GM12878 (cell line): ENCODE data around the gene DDX31. TPM values are rescaled to one million over a fixed set of nuclear protein-coding genes. Genes with fewer than 3 reads are reported as not detected.

ENCODE experiments used
- ATAC-seq: fragments of 200-7000 bp; cut with Tn5 transposase; 3 replicates; pipeline ENCODE4 v1.9.1; 2020; ENCODE audit warnings: mild to moderate bottlenecking, moderate library complexity
- Bru-seq: library from RNA; stranded (reverse); fragments of 400-500 nt; gene quantifications from one replicate; lab custom pipeline; 2021; lab: Mats Ljungman, UMichigan
- BruChase-seq, 2 experiments: library from RNA; stranded (reverse); fragments of 400-500 nt; gene quantifications; one replicate each; lab custom pipeline; 2021; lab: Mats Ljungman, UMichigan
- BruUV-seq: library from RNA; stranded (reverse); fragments of 400-500 nt; replicated peaks from 2 replicates; lab custom pipeline; 2021; lab: Mats Ljungman, UMichigan
- CTCF ChIA-PET: fragments of 300-600 bp; sonication (Branson Sonifier 250); formaldehyde crosslinking; extraction: SDS; loops from one replicate; lab custom pipeline; 2021; ENCODE audit warnings: inconsistent platforms; lab: Yijun Ruan, JAX
- POLR2A ChIA-PET: fragments of 350-600 bp; formaldehyde crosslinking; extraction: SDS; loops from one replicate; lab custom pipeline; 2021; ENCODE audit warnings: inconsistent platforms; lab: Charles Lee
- RAD21 ChIA-PET: fragments of 300-600 bp; sonication (Branson Sonifier 250); formaldehyde crosslinking; loops from one replicate; lab custom pipeline; 2023; ENCODE audit warnings: antibody characterized with exemption; ENCODE audit not compliant: unreplicated experiment; lab: Charles Lee
- SMC1A ChIA-PET: fragments of 300-600 bp; sonication (Branson Sonifier 250); formaldehyde crosslinking; loops from one replicate; lab custom pipeline; 2023; ENCODE audit not compliant: unreplicated experiment, uncharacterized antibody; lab: Charles Lee
- DNase-seq: peaks from one replicate; pipeline ENCODE4 v3.0.0-alpha.2; 2011; ENCODE audit warnings: low read depth, low spot score
- FAIRE-seq: peaks from 3 replicates; lab custom pipeline; 2011; peaks lifted over from hg19 to GRCh38; lab: Jason Lieb, UNC
- H2AFZ ChIP-seq: 2 replicates; pipeline ENCODE4 v1.6.0; 2011; ENCODE audit warnings: low read depth, low read length, control low read depth; ENCODE audit not compliant: control insufficient read depth
- H3K27ac ChIP-seq: 2 replicates; pipeline ENCODE4 v1.5.1; 2011; ENCODE audit warnings: control low read depth; ENCODE audit not compliant: control insufficient read depth, insufficient read depth
- H3K27me3 ChIP-seq, 2 experiments: replicated peaks in 1 of 2; 2 replicates each; pipeline versions ENCODE4 v1.6.0 to v1.6.1; 2011; ENCODE audit warnings: low read length in 1 of 2; ENCODE audit not compliant: control insufficient read depth in 2 of 2, insufficient read depth in 2 of 2
- H3K36me3 ChIP-seq, 2 experiments: 2 replicates each; pipeline ENCODE4 v1.5.1; 2011; ENCODE audit warnings: low read length in 1 of 2; ENCODE audit not compliant: control insufficient read depth in 2 of 2, insufficient read depth in 2 of 2
- H3K4me1 ChIP-seq: 2 replicates; pipeline ENCODE4 v1.6.1; 2011; ENCODE audit warnings: mild to moderate bottlenecking, low read length, moderate library complexity, mixed read lengths; ENCODE audit not compliant: control insufficient read depth, insufficient read depth
- H3K4me2 ChIP-seq: 2 replicates; pipeline ENCODE4 v1.6.0; 2011; ENCODE audit warnings: control low read depth; ENCODE audit not compliant: control insufficient read depth, insufficient read depth
- H3K4me3 ChIP-seq: fragments of 200-600 bp; sonication (generic); 2 replicates; pipeline ENCODE4 v1.5.1; 2016
- H3K79me2 ChIP-seq: 2 replicates; pipeline ENCODE4 v1.6.0; 2011; ENCODE audit warnings: low read length; ENCODE audit not compliant: control insufficient read depth, insufficient read depth
- H3K9ac ChIP-seq: 2 replicates; pipeline ENCODE4 v1.8.0; 2011; ENCODE audit warnings: low read length, control low read depth, mixed read lengths; ENCODE audit not compliant: control insufficient read depth, insufficient read depth
- H3K9me3 ChIP-seq: replicated peaks from 3 replicates; pipeline ENCODE4 v1.5.1; 2011; ENCODE audit warnings: mild to moderate bottlenecking, low read length; ENCODE audit not compliant: control insufficient read depth, insufficient read depth
- H4K20me1 ChIP-seq: 2 replicates; pipeline ENCODE4 v1.6.0; 2011; ENCODE audit not compliant: control insufficient read depth, insufficient read depth
- HDGF ChIP-seq: fragments of 450-650 bp; IDR thresholded peaks from 2 replicates; pipeline ENCODE4 v1.6.1; 2016; ENCODE audit warnings: antibody characterized with exemption
- IKZF2 ChIP-seq, 2 experiments: fragments of 450-650 bp; IDR thresholded peaks; 2 replicates each; pipeline ENCODE4 v1.6.1; 2017; ENCODE audit warnings: mild to moderate bottlenecking in 2 of 2, moderate library complexity in 2 of 2
- IRF3 ChIP-seq: fragments of 450-650 bp; IDR thresholded peaks from 2 replicates; pipeline ENCODE4 v1.6.1; 2014; ENCODE audit warnings: mild to moderate bottlenecking
- IRF4 ChIP-seq: IDR thresholded peaks from 2 replicates; pipeline ENCODE4 v1.6.1; 2011; ENCODE audit warnings: low read depth, low read length
- MTA3 ChIP-seq: IDR thresholded peaks from 2 replicates; pipeline ENCODE4 v1.6.1; 2012; ENCODE audit warnings: low read length, inconsistent platforms, borderline replicate concordance
- MYC ChIP-seq: IDR thresholded peaks from 2 replicates; pipeline ENCODE4 v1.6.1; 2011; ENCODE audit warnings: mild to moderate bottlenecking, low read length, moderate library complexity, inconsistent platforms; ENCODE audit not compliant: insufficient read depth, insufficient replicate concordance, insufficient read length, severe bottlenecking
- POLR2AphosphoS2 ChIP-seq: IDR thresholded peaks from 2 replicates; pipeline ENCODE4 v1.6.1; 2011; ENCODE audit warnings: low read depth, mild to moderate bottlenecking, low read length, improper control_type of control experiment, moderate library complexity
- TCF3 ChIP-seq: IDR thresholded peaks from 2 replicates; pipeline ENCODE4 v1.6.1; 2012; ENCODE audit warnings: low read depth, mild to moderate bottlenecking, low read length, borderline replicate concordance; ENCODE audit not compliant: insufficient read depth
- ZBTB11 ChIP-seq: fragments of 450-650 bp; formaldehyde crosslinking; IDR thresholded peaks from 2 replicates; pipeline ENCODE4 v1.5.0; 2022; ENCODE audit warnings: mild to moderate bottlenecking, missing genetic modification characterization
- ZBTB33 ChIP-seq: fragments of 450-650 bp; IDR thresholded peaks from 2 replicates; pipeline ENCODE4 v1.6.1; 2017; ENCODE audit warnings: mild to moderate bottlenecking
- WGBS: methylation state at CpG from one replicate; pipeline ENCODE4 v1.1.6; 2016; ENCODE audit warnings: low lambda C conversion rate; ENCODE audit not compliant: insufficient replicate concordance, insufficient coverage; ENCODE audit errors: missing lambda C conversion rate; 5-methylcytosine and 5-hydroxymethylcytosine counted together
- in situ Hi-C: fragments of 300-500 bp; cut with MboI; formaldehyde crosslinking; loops from 9 replicates; pipeline ENCODE4 v1.14.3; 2018; ENCODE audit warnings: mixed read lengths
- intact Hi-C: fragments of 100-400 bp; cut with micrococcal nuclease; formaldehyde crosslinking; loops from one replicate; pipeline ENCODE4 v1.14.2; 2022; ENCODE audit not compliant: unreplicated experiment
- long read RNA-seq, 2 experiments: library from polyadenylated mRNA; unstranded; transcript quantifications; one replicate each; pipeline ENCODE4 v2.0.0, GENCODE V29; 2019 to 2020
- polyA minus RNA-seq, 3 experiments: library from RNA; depleted of rRNA, polyadenylated mRNA; stranded (reverse); fragments of >200 nt; gene quantifications; 2 replicates each; pipeline ENCODE4 v1.2.3, GENCODE V29; 2011
- polyA plus RNA-seq, 11 experiments: library from polyadenylated mRNA; depleted of rRNA in 4 of 11; unstranded in 6 of 11; stranded (reverse) in 5 of 11; fragments of >200 nt; fragmentation: Nextera tagmentation in 4 of 11; fragmentation: Illumina TruSeq in 1 of 11; extraction: Ambion mirVana in 4 of 11; extraction: Trizol in 1 of 11; gene quantifications; 1 replicate in 1 of 11; 2 replicates in 10 of 11; pipeline versions ENCODE4 v1.2.1 to v1.2.3, GENCODE V29; 2011 to 2016; ENCODE audit warnings: inconsistent platforms in 2 of 11, missing spikeins in 2 of 11, low read depth in 1 of 11
- total RNA-seq, 4 experiments: library from RNA; depleted of rRNA in 3 of 4; stranded (reverse); fragments of >200 nt in 3 of 4; fragmentation: Illumina TruSeq in 1 of 4; extraction: Trizol in 1 of 4; gene quantifications; 2 replicates each; pipeline versions ENCODE4 v1.2.1 to v1.2.3, GENCODE V29; 2013 to 2021

Gene DDX31
- 104 and 112 TPM in 2 replicates for total RNA-seq (2013; cell fraction: nucleolus; rRNA removed)
- total RNA-seq (2014; rRNA removed) (19.9 and 20.2 TPM in 2 replicates), total RNA-seq (2014; rRNA removed; fragmentation: Illumina TruSeq; extraction: Trizol) (20.9 and 21.2 TPM in 2 replicates), total RNA-seq (2021) (21.7 and 25.6 TPM in 2 replicates), polyA plus RNA-seq (2011; rRNA removed) (30.3 and 30.8 TPM in 2 replicates), polyA plus RNA-seq (2014; fragmentation: Illumina TruSeq; extraction: Trizol) (22.8 and 23.2 TPM in 2 replicates), polyA plus RNA-seq (2014; fragmentation: Nextera tagmentation; extraction: Ambion mirVana) (10 to 100 TPM; 12.1 to 14.6 TPM), polyA plus RNA-seq (2014; rRNA removed) (21.1 and 23.7 TPM in 2 replicates), polyA plus RNA-seq (2016; fragmentation: Nextera tagmentation; extraction: Ambion mirVana) (10 to 100 TPM; 20.0 to 20.5 TPM), polyA minus RNA-seq (2011; rRNA and poly(A)+ RNA removed) (28.7 and 29.8 TPM in 2 replicates), Bru-seq, nascent RNA (percentile 79 among the genes with signal in this experiment), BruChase-seq, experiment 1, labeled RNA remaining after a 6-hour chase (percentile 84 among the genes with signal in this experiment), BruChase-seq, experiment 2, labeled RNA remaining after a 2-hour chase (percentile 84 among the genes with signal in this experiment)
- 7.5 TPM for polyA plus RNA-seq (2011; ENCODE audit: low read depth)
- polyA plus RNA-seq (2011; cell fraction: cytosol; rRNA removed): 22.1 and 23.4 TPM in 2 replicates
- 77.0 and 93.3 TPM in 2 replicates for polyA plus RNA-seq (2011; cell fraction: nucleus; rRNA removed)
- 10.6 and 14.9 TPM in 2 replicates for polyA plus RNA-seq (2012)
- polyA minus RNA-seq (2011; cell fraction: cytosol; rRNA and poly(A)+ RNA removed): 8.6 and 10.5 TPM in 2 replicates
- 30.0 and 43.1 TPM in 2 replicates for polyA minus RNA-seq (2011; cell fraction: nucleus; rRNA and poly(A)+ RNA removed)
- long read RNA-seq, experiment 1, full-length matches to known transcripts: 12 of 19 reads
- long read RNA-seq, experiment 1, partial matches to known transcripts: 1 of 19 reads
- long read RNA-seq, experiment 1, other reads (novel, unspliced or antisense): 6 of 19 reads
- long read RNA-seq, experiment 2, full-length matches to known transcripts: 70 of 107 reads
- long read RNA-seq, experiment 2, partial matches to known transcripts: 13 of 107 reads
- long read RNA-seq, experiment 2, other reads (novel, unspliced or antisense): 24 of 107 reads

- intact Hi-C loops: loop anchor here (5.0 to 10.0 kb wide), 2 partner anchors 132 to 235 kb away; no protein-coding TSS in a partner anchor
- RAD21 ChIA-PET: interaction anchor here (0.7 to 1.4 kb wide), 3 partner anchors 18 to 227 kb away, joined by 3 read pairs; no protein-coding TSS in a partner anchor
- TF ChIP-seq POLR2AphosphoS2 (peak; percentile 84; the same call in 1 of the 2 replicates), HDGF (0 out of 2 replicates have a peak, but pooled peaks have one; percentile 46), ZBTB11 (CRISPR knock-in tag) (peak; percentile 42; the same call in 1 of the 2 replicates), IRF3 (no peak), TCF3 (peak; percentile 91), MYC (peak; percentile 96), ZBTB33 (no peak), IRF4 (0 out of 2 replicates have a peak, but pooled peaks have one; percentile 8), IKZF2 (IDR thresholded peaks at IDR 0.05) (peak; percentile 23 to 33; a peak in 3 of 4 replicates), MTA3 (no peak)
These were observed at the start of gene DDX31 for GRCh38 chr9:132669698-132670456. Gene DDX31 (minus strand): TSS chr9:132669983. CDS start chr9:132669934, 49 bp downstream.

More at GRCh38 chr9:132669698-132670456, at the start of gene DDX31:
- H4K20me1 ChIP-seq: no peaks in the 10 kb centered on the region
- ChIA-PET POLR2A (interaction anchor here (0.6 to 1.3 kb wide), 6 partner anchors 9 to 316 kb away, joined by 3 to 6 read pairs (median 3); no protein-coding TSS in a partner anchor), CTCF (interaction anchor here (0.7 to 1.4 kb wide), 4 partner anchors 9 to 99 kb away, joined by 3 to 5 read pairs (median 3); no protein-coding TSS in a partner anchor), SMC1A (interaction anchor here (0.6 to 1.0 kb wide), 6 partner anchors 10 to 599 kb away, joined by 3 to 4 read pairs (median 3); no protein-coding TSS in a partner anchor)
- DNase-seq (peak; percentile 37), FAIRE-seq (peak; percentile 65), ATAC-seq (peak; percentile 93)
- H3K9ac ChIP-seq: peak within 1 kb of the TSS; percentile 91
- H3K4me3 ChIP-seq: peak within 1 kb of the TSS; percentile 93
- no peaks in the 10 kb centered on the region; the same call in 1 of the 2 replicates for H3K4me1 ChIP-seq
- H3K36me3 ChIP-seq: no peaks in the 10 kb centered on the region; a peak in 2 of 4 replicates
- peak within 1 kb of the TSS; percentile 98 for H3K27ac ChIP-seq
- no peaks in the 10 kb centered on the region for H3K9me3 ChIP-seq
- in situ Hi-C loops: no loop called here
- no TSS peak for BruUV-seq
- WGBS: under 1% methylated on average over 70 of the region's 77 CpGs
- H3K79me2 ChIP-seq: peaks cover 84% of the 10 kb centered on the region
- no peaks in the 10 kb centered on the region for H3K27me3 ChIP-seq
- peak within 1 kb of the TSS; percentile 92 for H3K4me2 ChIP-seq
- peak within 1 kb of the TSS; percentile 85 for H2AFZ ChIP-seq
